ENCODE measurements around the gene LYG1.
"Not testable (repeated sequence)": the region's sequence is repeated elsewhere in the genome, so short reads cannot be mapped to it uniquely, and the experiment has no call there.

GRCh38 chr2:99317873-99318200 is 16.8 kb upstream of the LYG1 start:
- TF ChIP-seq CTCF, POLR2A (IDR thresholded peaks at IDR 0.05): not testable (repeated sequence)

Data from esophagus squamous epithelium (tissue), 4 donors.